NOMO-1 treated with dmso at 0.1 percent for 144 hours (cell line): Measurements from ENCODE around the gene TXNDC12.
"Not testable (repeated sequence)": the region's sequence is repeated elsewhere in the genome, so short reads cannot be mapped to it uniquely, and the experiment has no call there.

Source experiments
- DNase-seq: peaks from one replicate; lab custom pipeline; 2025; ENCODE audit not compliant: unreplicated experiment; lab: John Stamatoyannopoulos, UW

The TXNDC12 gene

DNA sequence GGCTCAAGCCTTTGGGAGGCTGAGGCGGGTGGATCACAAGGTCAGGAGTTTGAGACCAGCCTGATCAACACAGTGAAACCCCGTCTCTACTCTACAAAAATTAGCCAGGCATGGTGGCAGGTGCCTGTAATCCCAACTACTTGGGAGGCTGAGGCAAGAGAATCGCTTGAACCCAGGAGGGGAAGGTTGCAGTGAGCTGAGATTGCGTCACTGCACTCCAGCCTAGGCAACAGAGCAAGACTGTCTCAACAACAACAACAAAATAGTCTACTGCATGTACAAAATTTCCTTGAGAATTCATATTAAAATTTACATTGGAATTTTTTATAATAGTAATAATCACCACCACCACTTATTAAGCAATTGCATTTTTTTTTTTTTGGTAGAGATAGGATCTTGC lies 5.7 kb downstream of the TXNDC12 start:
- not testable (repeated sequence) for DNase-seq

DNA sequence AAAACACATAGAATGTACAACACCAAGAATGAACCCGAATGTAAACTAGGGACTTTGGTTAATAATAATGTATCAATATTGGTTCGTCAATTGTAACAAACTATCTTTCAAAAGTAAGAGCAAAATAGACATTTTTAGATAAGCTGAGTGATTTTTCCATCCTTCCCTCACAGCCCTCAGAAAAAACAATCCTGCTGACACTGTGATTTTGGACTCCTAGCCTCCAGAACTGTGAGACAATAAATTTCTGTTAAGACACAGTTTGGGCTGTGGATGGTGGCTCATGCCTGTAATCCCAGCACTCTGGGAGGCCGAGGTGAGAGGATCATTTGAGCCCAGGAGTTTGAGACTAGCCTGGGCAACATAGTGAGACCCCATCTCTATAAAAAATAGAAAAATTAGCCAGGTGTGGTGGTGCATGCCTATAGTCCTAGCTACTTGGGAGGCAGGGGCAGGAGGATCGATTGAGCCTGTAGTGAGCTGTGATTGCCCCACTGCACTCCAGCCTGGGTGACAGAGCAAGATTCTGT lies 9.3 kb downstream of the TXNDC12 start:
- DNase-seq, result not testable (repeated sequence)

DNA sequence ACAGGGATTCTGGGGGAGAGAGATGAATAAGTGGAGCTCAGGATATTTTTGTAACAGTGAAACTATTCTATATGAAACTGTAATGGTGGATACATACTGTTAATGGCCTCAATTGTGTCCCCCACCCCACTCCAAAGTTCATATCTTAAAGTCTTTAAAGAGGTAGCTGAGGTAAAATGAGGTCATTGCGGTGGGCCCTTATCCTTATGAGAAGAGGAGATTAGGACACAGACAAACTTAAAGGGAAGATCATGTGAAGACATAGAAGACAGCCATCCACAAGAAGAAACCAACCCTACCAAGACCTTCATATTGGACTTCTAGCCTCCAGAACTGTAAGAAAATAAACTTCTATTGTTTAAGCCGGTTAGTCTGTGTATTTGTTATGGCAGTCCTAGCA lies 9.8 kb downstream of the TXNDC12 start:
- DNase-seq, result no peak

DNA sequence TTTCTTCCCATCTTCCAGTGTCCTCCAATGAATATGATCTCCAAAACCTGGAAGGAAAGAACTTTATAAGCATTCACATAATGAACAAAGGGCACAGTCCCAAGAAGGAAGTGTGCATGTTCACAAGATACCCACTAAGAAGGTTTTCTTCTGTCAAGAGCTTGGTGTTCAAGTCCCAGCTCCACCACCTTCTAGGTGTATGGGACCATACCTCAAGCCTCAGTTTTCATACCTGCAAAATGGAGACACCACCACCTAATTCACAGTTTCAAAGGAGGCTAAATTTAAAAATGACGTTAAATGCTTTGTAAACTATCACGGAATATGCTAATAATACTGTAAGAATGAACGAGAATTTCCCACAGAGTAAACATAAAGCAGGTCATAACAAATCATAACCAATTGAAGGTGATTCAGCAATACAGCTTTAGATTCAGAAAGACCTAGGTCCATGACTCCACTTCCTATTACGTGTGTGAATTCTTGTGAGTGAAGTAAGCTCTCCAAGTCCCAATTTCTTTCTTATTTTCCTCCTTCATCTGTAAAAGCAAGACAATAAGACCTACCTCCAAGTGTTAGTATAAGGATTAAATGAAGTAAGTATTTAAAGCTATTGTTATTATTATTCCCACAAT lies 13.3 kb downstream of the TXNDC12 start:
- DNase-seq, result no peak

DNA sequence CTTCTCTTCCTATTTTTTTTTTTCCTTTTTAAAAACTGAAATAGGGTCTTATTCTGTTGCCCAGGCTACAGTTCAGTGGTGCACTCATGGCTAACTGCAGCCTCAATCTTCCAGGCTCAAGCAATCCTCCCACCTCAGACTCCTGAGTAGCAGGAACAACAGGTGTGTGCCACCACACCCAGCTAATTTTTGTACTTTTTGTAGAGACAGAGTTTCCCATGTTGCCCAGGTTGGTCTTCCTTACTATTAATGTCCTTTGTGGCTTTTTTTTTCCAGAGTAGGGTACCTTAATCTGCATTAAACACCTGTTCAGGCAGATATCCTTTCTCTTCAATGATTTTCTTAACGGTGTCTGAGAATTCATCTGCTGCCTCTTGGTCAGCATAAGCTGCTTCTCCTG lies 17.1 kb downstream of the TXNDC12 start:
- no peak for DNase-seq

DNA sequence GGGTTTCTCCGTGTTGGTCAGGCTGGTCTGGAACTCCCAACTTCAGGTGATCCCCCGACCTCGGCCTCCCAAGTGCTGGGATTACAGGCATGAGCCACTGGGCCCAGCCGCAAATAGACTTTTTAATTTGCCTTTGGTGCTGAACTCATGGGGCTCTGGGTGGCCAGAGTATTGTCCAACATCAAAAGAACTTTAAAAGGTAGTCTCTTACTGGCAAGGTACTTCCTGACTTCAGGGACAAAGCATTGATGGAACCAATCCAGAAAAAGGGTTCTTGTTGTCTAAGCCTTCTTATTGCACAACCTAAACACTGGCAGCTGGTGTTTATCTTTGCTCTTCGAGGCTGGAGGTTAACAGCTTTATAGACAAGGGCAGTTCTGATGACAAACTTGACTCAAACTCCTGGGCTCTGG lies 17.6 kb downstream of the TXNDC12 start:
- no peak for DNase-seq

DNA sequence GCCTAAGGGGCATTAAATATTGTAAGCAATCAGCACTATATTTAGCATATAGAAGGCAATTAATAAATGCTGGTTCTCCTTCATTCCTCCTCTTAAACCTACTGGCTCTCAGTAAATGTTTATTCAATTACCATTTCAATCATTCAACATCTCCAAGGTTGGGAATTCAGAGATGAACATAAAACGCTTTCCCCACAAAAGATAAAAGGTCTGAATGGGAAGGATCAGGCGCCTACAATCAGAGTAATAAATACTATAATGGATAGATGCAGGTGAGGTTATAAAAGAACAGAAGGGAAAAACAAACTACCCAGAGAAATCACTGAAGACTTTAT lies 21.0 kb downstream of the TXNDC12 start:
- DNase-seq, result no peak

DNA sequence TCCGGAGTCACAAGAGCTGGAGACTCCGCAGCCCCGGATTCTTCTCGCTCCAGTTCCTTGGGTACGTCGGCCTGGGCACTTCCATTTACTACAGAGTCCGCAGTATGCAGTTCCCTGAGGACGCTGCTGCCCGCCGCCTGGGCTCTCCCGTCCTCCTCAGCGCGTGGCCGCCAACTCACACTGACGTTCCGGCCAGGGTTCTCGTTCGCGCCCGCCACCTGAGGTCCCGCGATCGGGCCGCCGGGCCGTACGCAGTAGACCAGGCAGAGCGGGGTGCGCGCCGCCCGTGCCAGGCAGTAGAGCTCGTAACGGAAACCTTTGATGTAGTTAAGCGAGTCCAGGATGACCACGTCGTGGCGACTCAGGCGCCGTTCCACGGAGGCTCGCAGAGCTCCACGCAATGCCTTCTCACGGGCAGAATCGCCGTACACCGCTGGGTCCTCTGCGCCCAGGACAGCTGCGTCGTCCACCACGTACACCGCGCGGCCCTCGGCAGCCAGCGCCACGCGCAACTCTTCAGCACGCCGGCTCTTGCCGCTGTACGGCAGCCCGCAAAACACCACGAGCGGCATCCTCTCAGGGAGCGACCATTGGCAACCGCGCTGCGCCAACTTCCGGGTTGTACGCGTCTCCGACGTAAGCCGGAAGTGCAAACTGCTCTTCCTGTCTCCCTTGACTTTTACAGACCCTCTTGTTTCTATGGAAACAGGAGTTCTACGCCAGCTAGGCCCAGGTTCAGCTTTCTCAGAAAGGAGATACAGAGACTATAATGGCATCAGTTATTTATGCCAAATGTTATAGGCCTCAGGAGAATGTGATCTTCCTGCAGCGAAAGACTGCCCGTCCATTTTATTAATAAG lies 21.6 kb downstream of the TXNDC12 start, which contains the start of gene KTI12:
KTI12 (minus strand) TSS at position 621 of the 860 bp plus-strand sequence; CDS start at position 572, 49 bp downstream.
- peak; percentile 76 for DNase-seq

DNA sequence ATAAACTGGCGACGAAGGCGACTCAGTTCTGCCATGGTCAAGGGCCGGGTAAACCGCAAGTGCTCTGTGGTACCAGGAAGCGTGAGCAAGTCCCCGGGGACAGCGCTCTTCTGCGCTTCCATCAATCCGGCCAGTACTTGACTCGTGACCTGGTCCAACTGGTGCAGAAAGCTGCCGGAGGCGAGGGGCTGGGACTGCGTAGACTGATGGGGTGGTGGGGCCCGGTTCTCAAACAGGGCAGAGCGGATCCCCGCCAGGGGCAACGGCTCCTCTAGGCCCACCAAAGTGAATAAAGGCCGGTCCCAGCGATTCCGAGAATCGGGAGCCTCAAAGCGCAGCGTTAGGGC lies 22.2 kb downstream of the TXNDC12 start:
- DNase-seq, result no peak

DNA sequence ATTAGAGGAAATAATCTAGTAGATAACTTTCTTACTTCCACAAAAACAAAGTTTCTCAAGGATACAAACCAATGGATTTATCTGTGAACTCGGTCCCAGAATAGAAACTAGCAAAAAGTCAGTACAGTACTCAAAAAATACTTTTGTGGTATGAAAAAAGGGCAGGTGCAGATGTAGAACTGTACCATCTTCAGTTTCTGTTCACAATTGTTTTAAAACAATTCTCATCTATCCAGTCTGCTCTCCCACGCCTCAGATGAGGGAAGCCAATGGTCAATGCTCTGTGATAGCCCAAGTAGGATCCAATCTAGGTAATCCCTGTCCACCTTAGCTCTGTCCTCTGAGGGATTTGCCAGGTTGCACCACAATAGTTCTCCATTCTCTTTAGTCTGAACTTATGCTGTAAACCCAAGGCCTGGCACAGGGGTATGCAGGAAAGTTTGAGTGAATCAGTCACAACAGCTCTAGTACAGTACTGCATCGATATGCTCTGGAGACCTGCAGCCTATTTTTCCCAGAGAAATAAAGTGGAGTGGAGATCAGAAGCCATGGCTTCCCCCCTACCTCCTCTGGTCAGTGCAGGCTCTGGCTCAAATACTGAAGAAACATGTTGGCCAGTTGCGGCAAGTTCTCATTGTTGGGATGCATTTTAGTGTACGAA lies 22.7 kb downstream of the TXNDC12 start:
- DNase-seq, result no peak

DNA sequence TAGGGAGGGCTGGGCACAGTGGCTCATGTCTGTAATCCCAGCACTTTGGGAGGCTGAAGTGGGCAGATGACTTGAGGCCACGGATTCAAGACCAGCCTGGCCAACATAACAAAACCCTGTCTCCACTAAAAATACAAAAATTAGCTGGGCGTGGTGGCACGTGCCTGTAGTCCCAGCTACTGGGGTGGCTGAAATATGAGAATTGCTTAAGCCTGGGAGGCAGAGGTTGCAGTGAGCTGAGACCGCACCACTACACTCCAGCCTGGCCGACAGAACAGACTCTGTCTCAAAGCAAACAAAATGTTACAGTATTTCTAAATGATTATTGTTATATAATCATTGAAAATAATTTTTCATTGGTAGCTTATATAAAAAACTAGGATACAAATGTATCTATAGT lies 26.2 kb downstream of the TXNDC12 start:
- DNase-seq, result not testable (repeated sequence)

DNA sequence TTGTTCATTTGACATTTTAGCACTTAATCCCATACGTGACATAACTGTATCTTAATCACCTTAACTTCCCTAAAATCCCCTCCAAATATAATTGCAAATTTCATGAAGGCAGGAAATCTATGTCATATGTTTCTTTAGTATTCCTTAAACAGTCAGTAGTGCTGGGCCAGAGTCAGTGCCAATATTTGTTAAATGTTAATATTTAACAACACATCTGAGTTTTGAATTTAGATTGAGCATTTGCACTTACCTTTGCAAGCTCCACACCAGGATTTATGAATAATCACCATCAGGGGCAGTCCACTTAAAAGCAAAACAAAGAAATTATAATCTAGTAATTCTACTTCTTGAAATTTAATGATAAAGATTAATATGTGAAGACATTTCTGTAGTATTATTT lies 26.7 kb downstream of the TXNDC12 start:
- no peak for DNase-seq

DNA sequence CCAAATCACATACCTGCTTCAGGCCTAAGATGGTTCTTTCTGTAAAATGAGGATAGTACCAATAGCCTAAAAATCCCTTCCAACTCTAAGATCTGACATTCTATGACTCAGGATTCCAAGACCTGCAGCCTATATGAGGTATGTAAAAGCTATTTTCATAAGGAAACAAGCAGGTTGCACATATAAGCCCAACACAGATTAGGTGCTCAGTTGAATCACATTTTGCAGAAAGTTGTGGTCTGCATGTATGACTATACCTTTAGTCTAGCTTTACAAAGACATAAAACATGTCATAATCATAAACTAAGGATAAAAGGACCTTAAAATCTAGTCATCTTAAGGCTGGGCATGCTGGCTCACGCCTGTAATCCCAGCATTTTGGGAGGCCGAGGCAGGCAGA lies 28.7 kb downstream of the TXNDC12 start:
- no peak for DNase-seq

DNA sequence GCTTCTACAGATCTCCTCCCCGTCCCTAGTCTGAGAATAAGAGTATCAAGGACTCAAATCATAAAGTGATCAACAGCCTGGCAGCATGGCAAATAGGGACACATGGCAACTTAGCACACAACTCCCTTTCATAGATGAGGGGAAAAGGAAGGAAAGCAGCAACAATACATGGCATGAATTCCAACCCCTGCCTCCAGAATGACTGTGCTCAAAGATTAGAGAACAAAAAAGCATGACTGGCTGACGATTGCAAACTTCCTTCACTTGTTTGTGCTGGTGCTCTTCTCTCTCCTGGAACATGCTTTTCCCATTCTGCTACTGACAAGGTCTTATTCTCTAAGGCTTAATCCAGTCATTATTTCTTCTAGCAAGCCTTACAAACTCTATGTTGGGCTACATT lies 32.9 kb downstream of the TXNDC12 start:
- no peak for DNase-seq

DNA sequence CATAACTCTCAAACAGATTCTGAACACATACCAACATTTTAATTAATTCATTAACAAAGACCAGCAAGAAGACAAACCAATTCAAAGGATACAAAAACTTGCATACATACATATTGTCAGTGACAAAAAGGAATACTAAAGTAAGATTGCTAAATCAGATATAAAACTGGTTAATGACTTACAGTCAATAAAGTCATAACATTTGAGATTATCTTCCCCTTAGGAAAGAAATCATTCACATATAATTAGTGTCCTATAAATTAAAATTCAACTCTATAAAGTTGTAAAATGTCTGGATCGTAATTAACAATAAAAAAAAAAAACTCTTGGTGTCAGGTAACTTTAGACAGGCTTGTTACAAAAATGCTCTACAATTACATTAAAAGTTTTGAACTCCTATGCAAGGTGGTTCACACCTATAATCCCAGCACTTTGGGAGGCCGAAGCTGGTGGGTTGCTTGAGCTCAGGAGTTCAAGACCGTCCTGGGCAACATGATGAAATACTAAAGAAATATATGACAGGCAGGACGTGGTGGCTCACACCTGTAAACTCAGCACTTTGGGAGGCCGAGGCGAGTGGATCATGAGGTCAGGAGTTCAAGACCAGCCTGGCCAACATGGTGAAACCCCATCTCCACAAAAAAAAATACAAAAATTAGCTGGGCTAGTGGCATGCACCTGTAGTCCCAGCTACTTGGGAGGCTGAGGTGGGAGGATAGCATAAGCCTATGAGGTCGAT lies 46.8 kb downstream of the TXNDC12 start:
- no peak for DNase-seq

DNA sequence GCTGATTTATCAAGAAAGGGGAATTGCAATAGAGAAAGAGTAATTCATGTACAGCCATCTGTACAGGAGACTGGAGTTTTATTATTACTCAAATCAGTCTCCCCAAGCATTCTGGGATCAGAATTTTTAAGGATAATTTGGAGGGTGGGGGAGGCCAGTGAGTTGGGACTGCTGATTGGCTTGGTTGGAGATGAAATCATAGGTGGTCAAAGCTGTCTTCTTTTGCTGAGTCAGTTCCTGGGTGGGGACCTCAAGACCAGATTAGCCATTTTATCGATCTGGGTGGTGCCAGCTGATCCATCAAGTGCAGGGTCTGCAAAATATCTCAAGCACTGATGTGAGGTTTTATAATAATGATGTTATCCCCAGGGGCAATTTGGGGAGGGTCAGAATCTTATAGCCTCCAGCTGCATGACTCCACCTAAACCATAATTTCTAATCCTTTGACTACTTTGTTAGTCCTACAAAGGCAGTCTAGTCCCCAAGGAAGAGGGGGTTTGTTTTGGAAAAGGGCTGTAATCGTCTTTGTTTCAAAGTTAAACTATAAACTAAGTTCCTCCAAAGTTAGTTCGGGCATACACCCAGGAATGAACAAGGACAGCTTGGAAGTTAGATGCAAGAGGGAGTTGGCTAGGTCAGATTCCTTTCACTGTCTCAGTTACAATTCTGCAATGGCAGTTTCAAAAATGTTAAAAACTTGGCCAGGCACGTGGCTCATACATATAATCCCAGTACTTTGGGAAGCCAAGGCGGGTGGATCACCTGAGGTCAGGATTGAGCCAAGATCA lies 47.6 kb downstream of the TXNDC12 start:
- DNase-seq, result no peak

DNA sequence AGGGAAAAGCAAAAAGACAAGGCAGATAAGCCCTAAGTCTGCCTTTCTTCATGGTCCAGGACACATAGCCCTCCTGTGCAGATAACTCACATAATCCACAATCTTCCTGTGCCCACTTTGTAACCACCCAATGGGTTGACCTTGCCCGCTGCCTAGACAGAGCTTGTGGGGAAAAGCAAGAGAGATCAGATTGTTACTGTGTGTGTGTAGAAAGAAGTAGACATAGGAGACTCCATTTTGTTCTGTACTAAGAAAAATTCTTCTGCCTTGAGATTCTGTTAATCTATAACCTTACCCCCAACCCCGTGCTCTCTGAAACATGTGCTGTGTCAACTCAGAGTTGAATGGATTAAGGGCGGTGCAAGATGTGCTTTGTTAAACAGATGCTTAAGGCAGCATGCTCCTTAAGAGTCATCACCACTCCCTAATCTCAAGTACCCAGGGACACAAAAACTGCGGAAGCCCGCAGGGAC lies 48.9 kb downstream of the TXNDC12 start:
- not testable (repeated sequence) for DNase-seq

DNA sequence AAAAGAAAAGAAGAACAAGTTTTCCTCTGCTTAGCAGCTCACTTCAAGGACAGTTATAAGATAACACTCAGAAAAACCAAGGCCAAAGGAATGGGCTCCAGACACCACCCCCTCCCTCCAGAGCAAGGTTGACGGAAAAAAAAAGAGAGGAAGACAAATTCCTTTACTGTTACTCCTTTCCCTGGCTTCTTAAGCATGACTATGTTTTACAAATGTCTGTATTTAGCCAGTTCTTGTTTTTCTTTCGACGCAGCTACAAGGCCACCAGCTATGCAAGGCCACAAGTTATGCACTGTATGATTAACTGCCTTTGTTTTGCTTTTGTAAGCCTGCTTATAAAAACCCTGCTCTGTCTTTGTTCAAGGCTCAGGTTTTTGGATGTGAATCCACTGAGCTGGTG lies 49.4 kb downstream of the TXNDC12 start:
- DNase-seq, result not testable (repeated sequence)

DNA sequence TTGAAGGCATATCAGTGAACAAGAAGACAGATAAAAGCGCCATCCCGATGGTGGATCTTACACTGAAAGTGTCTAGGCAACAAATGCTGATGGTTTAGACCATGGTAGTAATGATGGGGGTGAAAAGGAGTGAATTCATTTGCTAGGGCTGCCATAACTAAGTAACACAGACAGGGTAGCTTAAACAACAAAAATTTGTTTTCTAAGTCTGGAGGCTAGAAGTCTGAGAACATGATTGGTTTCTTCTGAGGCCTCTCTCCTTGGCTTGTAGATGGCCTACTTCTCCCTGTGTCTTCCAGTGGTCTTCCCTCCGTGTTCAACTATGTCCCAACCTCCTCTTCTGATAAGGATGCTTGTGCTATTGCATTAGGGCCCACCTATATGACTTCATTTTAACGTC lies 51.1 kb downstream of the TXNDC12 start:
- DNase-seq, result no peak
